GM23338 (cell line): ENCODE results near the gene ALOX12. TPM values are rescaled to one million over a fixed set of nuclear protein-coding genes. Genes with fewer than 3 reads are reported as not detected.
A peak's percentile ranks its signal among the peaks of the same experiment; 100 is the strongest.

Experiments used
- ATAC-seq: fragments of 200-7000 bp; cut with Tn5 transposase; 3 replicates; pipeline ENCODE4 v1.9.1; 2020
- DNase-seq: peaks from one replicate; pipeline ENCODE4 v3.0.0-alpha.2; 2015; ENCODE audit warnings: low spot score
- H2AFZ ChIP-seq: fragments of 200-600 bp; sonication (generic); 2 replicates; pipeline ENCODE4 v1.8.0; 2016; ENCODE audit warnings: antibody characterized with exemption, mild to moderate bottlenecking, moderate library complexity
- H3F3A ChIP-seq: fragments of 200-600 bp; sonication (generic); replicated peaks from 2 replicates; pipeline ENCODE4 v1.8.0; 2017; ENCODE audit warnings: antibody characterized with exemption, mixed run types, low read depth
- H3K27ac ChIP-seq: fragments of 200-600 bp; sonication (generic); 2 replicates; pipeline ENCODE4 v1.6.1; 2016; ENCODE audit warnings: low read depth
- H3K27me3 ChIP-seq: fragments of 200-600 bp; sonication (generic); 2 replicates; pipeline ENCODE4 v1.8.0; 2016; ENCODE audit warnings: mild to moderate bottlenecking, mixed run types, moderate library complexity; ENCODE audit not compliant: insufficient read depth
- H3K36me3 ChIP-seq: fragments of 200-600 bp; sonication (generic); 2 replicates; pipeline ENCODE4 v1.8.0; 2016; ENCODE audit warnings: mild to moderate bottlenecking; ENCODE audit not compliant: insufficient read depth
- H3K4me1 ChIP-seq: fragments of 200-600 bp; sonication (generic); 2 replicates; pipeline ENCODE4 v1.8.0; 2016; ENCODE audit warnings: mild to moderate bottlenecking, moderate library complexity; ENCODE audit not compliant: insufficient read depth
- H3K4me2 ChIP-seq: fragments of 200-600 bp; sonication (generic); 2 replicates; pipeline ENCODE4 v1.7.1; 2017; ENCODE audit warnings: mixed run types
- H3K4me3 ChIP-seq: fragments of 200-600 bp; sonication (generic); 2 replicates; pipeline ENCODE4 v1.6.1; 2016; ENCODE audit warnings: mixed run types
- H3K79me2 ChIP-seq: fragments of 200-600 bp; sonication (generic); replicated peaks from 2 replicates; pipeline ENCODE4 v1.8.0; 2017; ENCODE audit warnings: mild to moderate bottlenecking; ENCODE audit not compliant: insufficient read depth
- H3K9me2 ChIP-seq: fragments of 200-600 bp; sonication (generic); 2 replicates; pipeline ENCODE4 v1.8.0; 2017; ENCODE audit not compliant: insufficient read depth
- H4K20me1 ChIP-seq: fragments of 200-600 bp; sonication (generic); replicated peaks from 2 replicates; pipeline ENCODE4 v1.8.0; 2017; ENCODE audit warnings: mild to moderate bottlenecking; ENCODE audit not compliant: insufficient read depth
- H3K27ac Mint-ChIP-seq: 2 replicates; pipeline ENCODE4 v1.8.0; 2020; ENCODE audit warnings: inconsistent platforms, mild to moderate bottlenecking, moderate library complexity, mixed read lengths
- H3K27me3 Mint-ChIP-seq: 3 replicates; pipeline ENCODE4 v1.8.0; 2022; ENCODE audit warnings: low read depth, mild to moderate bottlenecking, moderate library complexity, mixed read lengths, inconsistent platforms; ENCODE audit not compliant: insufficient read depth, poor library complexity
- H3K36me3 Mint-ChIP-seq: 3 replicates; pipeline ENCODE4 v1.8.0; 2021; ENCODE audit warnings: low read depth, mild to moderate bottlenecking, inconsistent platforms, moderate library complexity, mixed read lengths
- H3K4me1 Mint-ChIP-seq: 3 replicates; pipeline ENCODE4 v1.8.0; 2020; ENCODE audit warnings: mild to moderate bottlenecking, inconsistent platforms, mixed read lengths
- H3K4me3 Mint-ChIP-seq: 3 replicates; pipeline ENCODE4 v1.8.0; 2021; ENCODE audit warnings: moderate library complexity, mild to moderate bottlenecking, inconsistent platforms, mixed read lengths
- H3K9me3 Mint-ChIP-seq: 3 replicates; pipeline ENCODE4 v1.8.0; 2020; ENCODE audit warnings: moderate library complexity, mild to moderate bottlenecking, inconsistent platforms, mixed read lengths
- CTCF ChIP-seq, 2 experiments: fragments of 200-600 bp in 1 of 2; sonication (generic) in 1 of 2; conservative IDR thresholded peaks; 2 replicates each; pipeline versions ENCODE4 v1.5.1 to v1.6.1; 2016 to 2017; ENCODE audit warnings: antibody characterized with exemption in 2 of 2, low read depth in 2 of 2, mild to moderate bottlenecking in 2 of 2, moderate library complexity in 1 of 2
- ETS1 ChIP-seq: IDR thresholded peaks from 2 replicates; pipeline ENCODE4 v1.6.1; 2016; ENCODE audit warnings: antibody characterized with exemption
- EZH2 ChIP-seq: fragments of 200-600 bp; sonication (generic); IDR thresholded peaks from one replicate; pipeline ENCODE4 v1.8.0; 2017; ENCODE audit warnings: antibody characterized with exemption, mild to moderate bottlenecking, low read depth; ENCODE audit not compliant: unreplicated experiment
- EZH2phosphoT487 ChIP-seq: fragments of 200-600 bp; sonication (generic); IDR thresholded peaks from one replicate; pipeline ENCODE4 v1.8.1; 2018; ENCODE audit warnings: antibody characterized with exemption; ENCODE audit not compliant: unreplicated experiment
- STAT1 ChIP-seq: IDR thresholded peaks from one replicate; pipeline ENCODE4 v1.6.1; 2016; ENCODE audit warnings: antibody characterized with exemption; ENCODE audit not compliant: unreplicated experiment
- ZNF114 ChIP-seq: fragments of 250-450 bp; sonication (Bioruptor Pico); IDR thresholded peaks from 2 replicates; pipeline ENCODE4 v1.5.0; 2020; ENCODE audit warnings: mild to moderate bottlenecking, moderate library complexity
- ZNF331 ChIP-seq: fragments of 250-450 bp; sonication (Bioruptor Pico); IDR thresholded peaks from 2 replicates; pipeline ENCODE4 v1.5.0; 2020; ENCODE audit warnings: low read depth, mild to moderate bottlenecking, moderate library complexity
- polyA plus RNA-seq: library from polyadenylated mRNA; unstranded; fragments of >200 nt; fragmentation: Nextera tagmentation; extraction: Ambion mirVana; gene quantifications from 2 replicates; pipeline ENCODE4 v1.2.1, GENCODE V29; 2016
- total RNA-seq: library from RNA; depleted of rRNA; stranded (reverse); fragments of >200 nt; shearing (Covaris generic); gene quantifications from 2 replicates; pipeline ENCODE4 v1.2.3, GENCODE V29; 2014
- TF ChIP-seq, protein P1 (sequence below): fragments of 250-450 bp; sonication (Bioruptor Pico); IDR thresholded peaks from 2 replicates; pipeline ENCODE4 v1.5.0; 2020; ENCODE audit warnings: mild to moderate bottlenecking, moderate library complexity

ALOX12 gene
- total and polyA plus RNA-seq, 2 experiments from 2014 or later: 1.2 to 1.8 TPM

DNA sequence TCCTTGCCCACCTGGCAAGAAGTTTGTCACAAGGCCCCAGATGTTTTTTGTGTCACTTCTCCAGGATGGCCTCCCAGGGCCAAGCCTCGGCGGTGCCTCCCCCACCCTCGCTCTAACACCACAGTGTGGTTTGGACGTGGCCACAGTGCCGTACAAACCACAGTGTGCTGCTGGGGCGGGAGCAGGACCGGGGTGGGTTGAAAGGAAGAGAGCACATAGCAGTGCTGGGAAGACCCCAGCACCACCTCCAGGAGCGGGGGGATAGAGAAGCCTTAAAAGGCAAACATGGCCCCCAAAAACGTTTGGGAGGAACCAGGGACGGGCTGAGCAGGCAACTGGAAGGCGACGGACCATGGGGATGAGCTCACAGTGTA lies 22.0 kb downstream of the ALOX12 start (continued):
- TF ChIP-seq, protein P1, sequence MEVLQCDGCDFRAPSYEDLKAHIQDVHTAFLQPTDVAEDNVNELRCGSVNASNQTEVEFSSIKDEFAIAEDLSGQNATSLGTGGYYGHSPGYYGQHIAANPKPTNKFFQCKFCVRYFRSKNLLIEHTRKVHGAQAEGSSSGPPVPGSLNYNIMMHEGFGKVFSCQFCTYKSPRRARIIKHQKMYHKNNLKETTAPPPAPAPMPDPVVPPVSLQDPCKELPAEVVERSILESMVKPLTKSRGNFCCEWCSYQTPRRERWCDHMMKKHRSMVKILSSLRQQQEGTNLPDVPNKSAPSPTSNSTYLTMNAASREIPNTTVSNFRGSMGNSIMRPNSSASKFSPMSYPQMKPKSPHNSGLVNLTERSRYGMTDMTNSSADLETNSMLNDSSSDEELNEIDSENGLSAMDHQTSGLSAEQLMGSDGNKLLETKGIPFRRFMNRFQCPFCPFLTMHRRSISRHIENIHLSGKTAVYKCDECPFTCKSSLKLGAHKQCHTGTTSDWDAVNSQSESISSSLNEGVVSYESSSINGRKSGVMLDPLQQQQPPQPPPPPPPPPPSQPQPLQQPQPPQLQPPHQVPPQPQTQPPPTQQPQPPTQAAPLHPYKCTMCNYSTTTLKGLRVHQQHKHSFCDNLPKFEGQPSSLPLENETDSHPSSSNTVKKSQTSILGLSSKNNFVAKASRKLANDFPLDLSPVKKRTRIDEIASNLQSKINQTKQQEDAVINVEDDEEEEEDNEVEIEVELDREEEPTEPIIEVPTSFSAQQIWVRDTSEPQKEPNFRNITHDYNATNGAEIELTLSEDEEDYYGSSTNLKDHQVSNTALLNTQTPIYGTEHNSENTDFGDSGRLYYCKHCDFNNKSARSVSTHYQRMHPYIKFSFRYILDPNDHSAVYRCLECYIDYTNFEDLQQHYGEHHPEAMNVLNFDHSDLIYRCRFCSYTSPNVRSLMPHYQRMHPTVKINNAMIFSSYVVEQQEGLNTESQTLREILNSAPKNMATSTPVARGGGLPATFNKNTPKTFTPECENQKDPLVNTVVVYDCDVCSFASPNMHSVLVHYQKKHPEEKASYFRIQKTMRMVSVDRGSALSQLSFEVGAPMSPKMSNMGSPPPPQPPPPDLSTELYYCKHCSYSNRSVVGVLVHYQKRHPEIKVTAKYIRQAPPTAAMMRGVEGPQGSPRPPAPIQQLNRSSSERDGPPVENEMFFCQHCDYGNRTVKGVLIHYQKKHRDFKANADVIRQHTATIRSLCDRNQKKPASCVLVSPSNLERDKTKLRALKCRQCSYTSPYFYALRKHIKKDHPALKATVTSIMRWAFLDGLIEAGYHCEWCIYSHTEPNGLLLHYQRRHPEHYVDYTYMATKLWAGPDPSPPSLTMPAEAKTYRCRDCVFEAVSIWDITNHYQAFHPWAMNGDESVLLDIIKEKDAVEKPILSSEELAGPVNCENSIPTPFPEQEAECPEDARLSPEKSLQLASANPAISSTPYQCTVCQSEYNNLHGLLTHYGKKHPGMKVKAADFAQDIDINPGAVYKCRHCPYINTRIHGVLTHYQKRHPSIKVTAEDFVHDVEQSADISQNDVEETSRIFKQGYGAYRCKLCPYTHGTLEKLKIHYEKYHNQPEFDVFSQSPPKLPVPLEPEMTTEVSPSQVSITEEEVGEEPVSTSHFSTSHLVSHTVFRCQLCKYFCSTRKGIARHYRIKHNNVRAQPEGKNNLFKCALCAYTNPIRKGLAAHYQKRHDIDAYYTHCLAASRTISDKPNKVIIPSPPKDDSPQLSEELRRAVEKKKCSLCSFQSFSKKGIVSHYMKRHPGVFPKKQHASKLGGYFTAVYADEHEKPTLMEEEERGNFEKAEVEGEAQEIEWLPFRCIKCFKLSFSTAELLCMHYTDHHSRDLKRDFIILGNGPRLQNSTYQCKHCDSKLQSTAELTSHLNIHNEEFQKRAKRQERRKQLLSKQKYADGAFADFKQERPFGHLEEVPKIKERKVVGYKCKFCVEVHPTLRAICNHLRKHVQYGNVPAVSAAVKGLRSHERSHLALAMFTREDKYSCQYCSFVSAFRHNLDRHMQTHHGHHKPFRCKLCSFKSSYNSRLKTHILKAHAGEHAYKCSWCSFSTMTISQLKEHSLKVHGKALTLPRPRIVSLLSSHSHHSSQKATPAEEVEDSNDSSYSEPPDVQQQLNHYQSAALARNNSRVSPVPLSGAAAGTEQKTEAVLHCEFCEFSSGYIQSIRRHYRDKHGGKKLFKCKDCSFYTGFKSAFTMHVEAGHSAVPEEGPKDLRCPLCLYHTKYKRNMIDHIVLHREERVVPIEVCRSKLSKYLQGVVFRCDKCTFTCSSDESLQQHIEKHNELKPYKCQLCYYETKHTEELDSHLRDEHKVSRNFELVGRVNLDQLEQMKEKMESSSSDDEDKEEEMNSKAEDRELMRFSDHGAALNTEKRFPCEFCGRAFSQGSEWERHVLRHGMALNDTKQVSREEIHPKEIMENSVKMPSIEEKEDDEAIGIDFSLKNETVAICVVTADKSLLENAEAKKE: no peak
- TF ChIP-seq ZNF331 (CRISPR knock-in tag) (no peak), STAT1 (no peak), EZH2phosphoT487 (no peak), ETS1 (no peak)

- no peaks in the 10 kb centered on the region; the same call in 1 of the 2 replicates for H3K79me2 ChIP-seq
- H4K20me1 ChIP-seq: peaks cover 6% of the 10 kb centered on the region; the same call in 1 of the 2 replicates
- H3K9me2 ChIP-seq: no peaks in the 10 kb centered on the region
- ATAC-seq: no peak
- no peak overlapping the region for H3K4me3 ChIP-seq
- H3F3A ChIP-seq: peaks cover 17% of the 10 kb centered on the region
- H3K36me3 ChIP-seq: no peaks in the 10 kb centered on the region
- H3K27ac ChIP-seq: no peak overlapping the region
- H3K4me1 ChIP-seq: peaks cover 44% of the 10 kb centered on the region
- Mint-ChIP-seq H3K27ac (peak overlapping the region; percentile 45; the same call in 1 of the 2 replicates), H3K9me3 (no peaks in the 10 kb centered on the region; the same call in 2 of the 3 replicates), H3K4me1 (peaks cover 51% of the 10 kb centered on the region), H3K27me3 (peaks cover 40% of the 10 kb centered on the region), H3K4me3 (no peak overlapping the region; the same call in 2 of the 3 replicates), H3K36me3 (peaks cover 15% of the 10 kb centered on the region)
- H3K27me3 ChIP-seq: peaks cover 41% of the 10 kb centered on the region
- H3K4me2 ChIP-seq: no peak overlapping the region
- no peak overlapping the region for H2AFZ ChIP-seq
- DNase-seq: no peak
- no peak for TF ChIP-seq EZH2
- no peak for TF ChIP-seq STAT1
- TF ChIP-seq ZNF114 (CRISPR knock-in tag): no peak
- TF ChIP-seq CTCF (conservative IDR thresholded peaks at IDR 0.05; ENCODE audit: low read depth in 2 of 2): no peak
Observed at GRCh38 chr17:7018331-7018964, 22.6 kb downstream of the ALOX12 start.
